HepG2 (cell line): ENCODE results near the gene CENPE. TPM values are rescaled to one million over a fixed set of nuclear protein-coding genes. Genes with fewer than 3 reads are reported as not detected.

ENCODE experiments used
- FOXP4 ChIP-seq: sonication (generic); formaldehyde crosslinking; IDR thresholded peaks from 2 replicates; pipeline ENCODE4 v1.4.0; 2020; ENCODE audit warnings: missing genetic modification reagents
- HCFC1 ChIP-seq: fragments of 150-350 bp; IDR thresholded peaks from 2 replicates; pipeline ENCODE4 v1.6.1; 2014; ENCODE audit warnings: low read depth, low read length
- MAFF ChIP-seq: IDR thresholded peaks from 2 replicates; pipeline ENCODE4 v1.6.1; 2011; ENCODE audit warnings: low read depth, low read length, improper control_type of control experiment
- RARA ChIP-seq: IDR thresholded peaks from 2 replicates; pipeline ENCODE4 v1.6.1; 2016; ENCODE audit warnings: missing genetic modification reagents, missing compliant biosample characterization
- SKIL ChIP-seq: sonication (generic); formaldehyde crosslinking; IDR thresholded peaks from 2 replicates; pipeline ENCODE4 v1.8.0; 2022; ENCODE audit warnings: missing genetic modification reagents, mild to moderate bottlenecking, moderate library complexity, borderline replicate concordance
- SMAD1 ChIP-seq: sonication (generic); formaldehyde crosslinking; IDR thresholded peaks from 2 replicates; pipeline ENCODE4 v1.4.0; 2020; ENCODE audit warnings: missing genetic modification reagents, low read depth, mild to moderate bottlenecking, borderline replicate concordance
- STAT5B ChIP-seq: sonication (generic); formaldehyde crosslinking; IDR thresholded peaks from 2 replicates; pipeline ENCODE4 v1.4.0; 2020; ENCODE audit warnings: missing genetic modification reagents
- U2AF1 ChIP-seq: fragments of 200-400 bp; formaldehyde crosslinking; optimal IDR thresholded peaks from 2 replicates; pipeline ENCODE3; 2017; ENCODE audit warnings: mild to moderate bottlenecking, low read depth, low read length
- ZNF224 ChIP-seq: sonication (generic); formaldehyde crosslinking; IDR thresholded peaks from 2 replicates; pipeline ENCODE4 v1.5.0; 2020; ENCODE audit warnings: mild to moderate bottlenecking, missing genetic modification reagents
- ZNF3 ChIP-seq: IDR thresholded peaks from 2 replicates; pipeline ENCODE4 v1.7.0; 2017; ENCODE audit warnings: inconsistent platforms
- ZNF574 ChIP-seq: sonication (generic); formaldehyde crosslinking; IDR thresholded peaks from 2 replicates; pipeline ENCODE4 v1.4.0; 2020; ENCODE audit warnings: missing genetic modification reagents
- polyA plus RNA-seq, 8 experiments: library from polyadenylated mRNA; depleted of rRNA in 3 of 8; stranded (reverse) in 7 of 8; unstranded in 1 of 8; fragments of >200 nt; fragmentation: Illumina TruSeq in 4 of 8; extraction: Trizol in 4 of 8; gene quantifications; 2 replicates each; pipeline versions ENCODE4 v1.2.1 to v1.2.3, GENCODE V29; 2011 to 2016; ENCODE audit warnings: low read depth in 4 of 8, missing spikeins in 1 of 8, mixed read lengths in 1 of 8; ENCODE audit not compliant: insufficient read depth in 1 of 8
- total RNA-seq, 5 experiments: library from RNA; depleted of rRNA; stranded (reverse); fragments of >200 nt; fragmentation: Illumina TruSeq; extraction: Trizol; gene quantifications; 2 replicates each; pipeline ENCODE4 v1.2.3, GENCODE V29; 2016; ENCODE audit warnings: low read depth in 1 of 5

CENPE gene
- total and polyA plus RNA-seq, 2 of the 13 experiments (the other 11 are each of a cell fraction or from before 2014, with no cell fraction given): 2.1 to 19.8 TPM

GRCh38 chr4:103156106-103156505 lies 42.0 kb downstream of the CENPE start (continued):
- TF ChIP-seq HCFC1: no peak
- TF ChIP-seq ZNF3 (CRISPR knock-in tag): no peak
- TF ChIP-seq ZNF224 (CRISPR knock-in tag): no peak
- no peak for TF ChIP-seq RARA (CRISPR knock-in tag)
- no peak for TF ChIP-seq SKIL (CRISPR knock-in tag)
- no peak for TF ChIP-seq STAT5B
- no peak for TF ChIP-seq FOXP4
- TF ChIP-seq U2AF1: no peak
- TF ChIP-seq ZNF574 (CRISPR knock-in tag): no peak
- TF ChIP-seq MAFF: no peak
- TF ChIP-seq SMAD1 (CRISPR knock-in tag): no peak
